ENCODE measurements around the gene SIDT1. TPM values are rescaled to one million over a fixed set of nuclear protein-coding genes. Genes with fewer than 3 reads are reported as not detected.

Gene SIDT1
- total RNA-seq, 1 experiment from 2014 or later = 0.22 TPM

- no peak overlapping the region for H3K27ac Mint-ChIP-seq
- POLR2A ChIA-PET = no interaction called here
- no peaks in the 10 kb centered on the region for H3K36me3 Mint-ChIP-seq
- H3K9me3 Mint-ChIP-seq = no peaks in the 10 kb centered on the region
- ATAC-seq (no peak), DNase-seq (ENCODE audit: low spot score) (no peak)
- H3K27me3 Mint-ChIP-seq (ENCODE audit: low read depth) = peaks cover 1% of the 10 kb centered on the region
- CTCF ChIA-PET = interaction anchor here (0.6 to 1.3 kb wide), 2 partner anchors 54 to 237 kb away, joined by 3 to 11 read pairs; no protein-coding TSS in a partner anchor
- no peak overlapping the region for H3K4me3 Mint-ChIP-seq
- 0 out of 2 replicates have a peak, but pooled peaks cover 7% of the 10 kb centered on the region for H3K4me1 Mint-ChIP-seq
- TF ChIP-seq NR3C1 (CRISPR knock-in tag; conservative IDR thresholded peaks at IDR 0.05; ENCODE audit: low read depth) (no peak), HMGA2 (CRISPR knock-in tag; IDR thresholded peaks at IDR 0.05) (no peak), GTF2I (CRISPR knock-in tag; conservative IDR thresholded peaks at IDR 0.05) (no peak), TCF7 (CRISPR knock-in tag; IDR thresholded peaks at IDR 0.05; ENCODE audit: low read depth) (no peak), ZNF671 (CRISPR knock-in tag; IDR thresholded peaks at IDR 0.05) (no peak), ZNF232 (CRISPR knock-in tag; IDR thresholded peaks at IDR 0.05) (no peak), FOXP4 (CRISPR knock-in tag; IDR thresholded peaks at IDR 0.05) (no peak), ZNF219 (CRISPR knock-in tag; IDR thresholded peaks at IDR 0.05; ENCODE audit: borderline replicate concordance) (no peak), TEAD1 (CRISPR knock-in tag; IDR thresholded peaks at IDR 0.05) (no peak), FOXK1 (CRISPR knock-in tag; IDR thresholded peaks at IDR 0.05) (no peak), PRDM15 (CRISPR knock-in tag; IDR thresholded peaks at IDR 0.05) (no peak), AR (CRISPR knock-in tag; IDR thresholded peaks at IDR 0.05) (no peak), ATF6 (CRISPR knock-in tag; IDR thresholded peaks at IDR 0.05) (no peak), RELA (CRISPR knock-in tag; IDR thresholded peaks at IDR 0.05; ENCODE audit: borderline replicate concordance) (no peak), ZNF532 (CRISPR knock-in tag; IDR thresholded peaks at IDR 0.05; ENCODE audit: borderline replicate concordance) (no peak), FOXP1 (CRISPR knock-in tag; IDR thresholded peaks at IDR 0.05; ENCODE audit: borderline replicate concordance) (no peak), GRHL2 (CRISPR knock-in tag; IDR thresholded peaks at IDR 0.05; ENCODE audit: insufficient replicate concordance, severe bottlenecking) (no peak)
These were observed 99.2 kb downstream of the SIDT1 start for GRCh38 chr3:113631573-113631972.
